ENCODE data around the gene ALPL. TPM values are rescaled to one million over a fixed set of nuclear protein-coding genes. Genes with fewer than 3 reads are reported as not detected.

Gene ALPL
- polyA plus RNA-seq, 1 donor from 2014 or later = 0.42 TPM

DNA sequence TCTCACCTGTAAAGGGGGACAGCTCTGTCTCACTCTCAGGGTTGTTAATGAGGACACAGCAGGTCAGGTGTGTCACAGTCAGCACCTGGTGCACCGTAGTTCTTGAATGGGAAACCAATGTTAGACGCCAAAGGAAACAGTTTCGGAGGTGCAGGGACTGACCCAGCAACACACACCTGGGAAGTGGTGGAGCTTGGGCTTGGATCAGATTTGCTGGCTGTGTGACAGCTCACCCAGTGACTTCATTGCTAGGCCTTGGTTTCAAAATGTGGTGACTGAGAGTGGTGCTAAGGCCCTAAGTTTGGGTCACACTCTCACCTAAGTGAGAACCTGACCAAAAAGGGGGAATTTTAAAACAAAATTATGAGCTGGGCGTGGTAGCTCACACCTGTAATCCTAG lies 34.9 kb downstream of the ALPL start:
- H3K27me3 ChIP-seq (ENCODE audit: insufficient read depth, low read depth, low read length) = no peaks in the 10 kb centered on the region
- H3K9me2 ChIP-seq (ENCODE audit: insufficient read depth, low read length) = no peaks in the 10 kb centered on the region
- no peaks in the 10 kb centered on the region for H3K79me2 ChIP-seq (replicated peaks; ENCODE audit: insufficient read depth, low read length)
- no peaks in the 10 kb centered on the region for H3K36me3 ChIP-seq (ENCODE audit: insufficient read depth, low read length)
- H4K20me1 ChIP-seq (ENCODE audit: insufficient read depth) = no peaks in the 10 kb centered on the region
- H3F3A ChIP-seq (ENCODE audit: insufficient read depth, low read length, poor library complexity, severe bottlenecking) = no peaks in the 10 kb centered on the region
- no peak overlapping the region for H3K4me3 ChIP-seq (ENCODE audit: low read length)
- no peak overlapping the region for H3K9ac ChIP-seq (ENCODE audit: low read length)
- TF ChIP-seq POLR2AphosphoS5 (IDR thresholded peaks at IDR 0.05) (no peak), REST (IDR thresholded peaks at IDR 0.05; ENCODE audit: borderline replicate concordance) (no peak), EP300 (conservative IDR thresholded peaks at IDR 0.05; ENCODE audit: poor library complexity, severe bottlenecking) (no peak), SMC3 (conservative IDR thresholded peaks at IDR 0.05; ENCODE audit: poor library complexity) (no peak), EZH2 (IDR thresholded peaks at IDR 0.05; ENCODE audit: borderline replicate concordance, insufficient read depth, low read length, poor library complexity, severe bottlenecking) (no peak), RAD21 (conservative IDR thresholded peaks at IDR 0.05) (no peak), TAF1 (IDR thresholded peaks at IDR 0.05; ENCODE audit: low read depth) (no peak), MXI1 (conservative IDR thresholded peaks at IDR 0.05; ENCODE audit: poor library complexity, severe bottlenecking) (no peak)
- H3K9me3 ChIP-seq (ENCODE audit: low read length) = no peaks in the 10 kb centered on the region
- no peak overlapping the region for H2AFZ ChIP-seq (ENCODE audit: low read depth, low read length)
- no peak overlapping the region for H3K27ac ChIP-seq (ENCODE audit: low read length)
- no peak overlapping the region for H3K4me2 ChIP-seq (ENCODE audit: low read length)

DNA sequence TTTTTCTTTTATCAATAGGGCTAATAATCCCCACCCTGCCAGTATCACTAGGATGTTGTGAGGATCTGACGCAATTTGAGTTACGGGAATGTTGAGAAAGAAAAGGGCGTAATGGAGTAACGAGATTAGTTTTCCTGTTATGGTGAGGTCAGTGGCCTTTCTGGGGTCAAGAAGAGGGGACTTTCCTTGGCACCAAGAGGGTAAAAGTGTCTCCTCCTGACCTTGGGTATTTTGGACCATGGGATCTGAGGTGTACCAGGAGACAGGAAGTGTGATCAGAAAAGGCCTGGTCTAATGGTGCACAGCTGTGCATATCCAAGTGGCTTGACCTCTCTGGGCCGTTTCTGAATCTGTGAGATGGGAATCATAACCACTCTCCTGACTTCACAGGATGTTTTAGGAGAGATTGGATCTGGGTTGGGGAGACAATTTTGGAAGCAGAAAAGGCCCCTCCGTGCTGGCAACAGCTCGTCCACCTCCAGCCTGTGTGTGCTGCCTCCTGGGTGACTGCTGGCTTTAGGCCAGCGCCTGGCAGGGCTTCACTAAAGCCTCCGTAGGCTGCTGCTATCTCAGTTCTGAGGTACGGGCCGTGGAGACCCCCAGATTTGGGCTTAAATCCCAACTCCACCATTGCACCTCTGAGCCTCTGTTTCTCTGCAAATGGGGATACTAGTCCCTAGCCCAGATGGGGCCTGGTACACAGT lies 37.1 kb downstream of the ALPL start:
- no peak overlapping the region for H3K27ac ChIP-seq (ENCODE audit: low read length)
- no peaks in the 10 kb centered on the region for H3K9me3 ChIP-seq (ENCODE audit: low read length)
- H3K4me3 ChIP-seq (ENCODE audit: low read length) = no peak overlapping the region
- no peak overlapping the region for H2AFZ ChIP-seq (ENCODE audit: low read depth, low read length)
- H3K9ac ChIP-seq (ENCODE audit: low read length) = no peak overlapping the region
- no peaks in the 10 kb centered on the region for H4K20me1 ChIP-seq (ENCODE audit: insufficient read depth)
- no peaks in the 10 kb centered on the region for H3K79me2 ChIP-seq (replicated peaks; ENCODE audit: insufficient read depth, low read length)
- H3F3A ChIP-seq (ENCODE audit: insufficient read depth, low read length, poor library complexity, severe bottlenecking) = no peaks in the 10 kb centered on the region
- no peaks in the 10 kb centered on the region for H3K36me3 ChIP-seq (ENCODE audit: insufficient read depth, low read length)
- TF ChIP-seq RAD21 (conservative IDR thresholded peaks at IDR 0.05) (no peak), POLR2AphosphoS5 (IDR thresholded peaks at IDR 0.05) (no peak), TAF1 (IDR thresholded peaks at IDR 0.05; ENCODE audit: low read depth) (no peak), EP300 (conservative IDR thresholded peaks at IDR 0.05; ENCODE audit: poor library complexity, severe bottlenecking) (no peak), MXI1 (conservative IDR thresholded peaks at IDR 0.05; ENCODE audit: poor library complexity, severe bottlenecking) (no peak), SMC3 (conservative IDR thresholded peaks at IDR 0.05; ENCODE audit: poor library complexity) (no peak), EZH2 (IDR thresholded peaks at IDR 0.05; ENCODE audit: borderline replicate concordance, insufficient read depth, low read length, poor library complexity, severe bottlenecking) (no peak), CTCF (IDR thresholded peaks at IDR 0.05; ENCODE audit: poor library complexity, severe bottlenecking) (no peak), REST (IDR thresholded peaks at IDR 0.05; ENCODE audit: borderline replicate concordance) (no peak)
- H3K9me2 ChIP-seq (ENCODE audit: insufficient read depth, low read length) = no peaks in the 10 kb centered on the region
- no peaks in the 10 kb centered on the region for H3K27me3 ChIP-seq (ENCODE audit: insufficient read depth, low read depth, low read length)
- no peak overlapping the region for H3K4me2 ChIP-seq (ENCODE audit: low read length)

Measured in neural cell (in vitro differentiated cells).